Smooth muscle cell of the pulmonary artery (primary cell): ENCODE results near the gene TMED4. TPM values are rescaled to one million over a fixed set of nuclear protein-coding genes. Genes with fewer than 3 reads are reported as not detected.

Experiments used
- total RNA-seq: library from RNA; depleted of rRNA; stranded (reverse); fragments of >200 nt; gene quantifications from 2 replicates; pipeline ENCODE4 v1.2.3, GENCODE V29; 2014

Gene TMED4
- total RNA-seq, result 106 and 121 TPM in 2 replicates

DNA sequence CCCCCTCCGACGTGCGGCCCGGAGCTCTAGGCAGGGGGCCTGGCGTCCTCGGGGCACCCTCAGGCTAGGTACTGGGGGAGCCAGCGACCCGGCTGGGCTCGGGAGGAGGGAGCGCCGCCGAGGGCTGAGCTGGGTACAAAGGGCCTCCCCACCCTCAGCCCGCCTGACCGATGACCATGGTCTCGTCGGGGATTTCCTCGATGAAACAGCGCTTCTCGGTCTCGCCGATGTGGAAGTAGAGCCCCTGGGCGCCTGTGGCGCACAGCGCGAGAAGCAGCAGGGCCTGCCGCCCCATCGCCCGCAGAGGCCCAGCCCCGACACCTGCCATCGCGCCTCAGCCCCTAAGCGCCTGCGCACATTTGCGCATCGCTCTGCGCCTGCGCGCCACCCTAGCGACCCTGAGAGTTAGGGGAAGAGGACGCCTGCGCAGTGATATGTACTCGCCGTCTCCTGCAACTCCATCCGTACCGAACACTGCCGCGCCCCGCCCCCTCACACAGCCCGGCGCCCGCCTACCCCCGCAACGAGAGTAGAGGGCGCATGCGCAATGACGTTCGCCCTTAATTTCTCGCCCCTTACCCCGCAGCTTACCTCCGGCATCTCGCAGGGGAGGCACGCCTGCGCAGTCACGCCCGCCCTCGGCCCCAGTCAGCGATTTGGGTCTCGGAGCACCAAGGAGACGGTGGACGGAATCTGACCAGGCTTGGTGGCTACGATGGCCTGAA is at the start of gene TMED4:
Gene TMED4, minus strand, starts transcription at position 353 of the 725 bp plus-strand sequence. Its CDS starts 25 bp downstream, at position 328.

DNA sequence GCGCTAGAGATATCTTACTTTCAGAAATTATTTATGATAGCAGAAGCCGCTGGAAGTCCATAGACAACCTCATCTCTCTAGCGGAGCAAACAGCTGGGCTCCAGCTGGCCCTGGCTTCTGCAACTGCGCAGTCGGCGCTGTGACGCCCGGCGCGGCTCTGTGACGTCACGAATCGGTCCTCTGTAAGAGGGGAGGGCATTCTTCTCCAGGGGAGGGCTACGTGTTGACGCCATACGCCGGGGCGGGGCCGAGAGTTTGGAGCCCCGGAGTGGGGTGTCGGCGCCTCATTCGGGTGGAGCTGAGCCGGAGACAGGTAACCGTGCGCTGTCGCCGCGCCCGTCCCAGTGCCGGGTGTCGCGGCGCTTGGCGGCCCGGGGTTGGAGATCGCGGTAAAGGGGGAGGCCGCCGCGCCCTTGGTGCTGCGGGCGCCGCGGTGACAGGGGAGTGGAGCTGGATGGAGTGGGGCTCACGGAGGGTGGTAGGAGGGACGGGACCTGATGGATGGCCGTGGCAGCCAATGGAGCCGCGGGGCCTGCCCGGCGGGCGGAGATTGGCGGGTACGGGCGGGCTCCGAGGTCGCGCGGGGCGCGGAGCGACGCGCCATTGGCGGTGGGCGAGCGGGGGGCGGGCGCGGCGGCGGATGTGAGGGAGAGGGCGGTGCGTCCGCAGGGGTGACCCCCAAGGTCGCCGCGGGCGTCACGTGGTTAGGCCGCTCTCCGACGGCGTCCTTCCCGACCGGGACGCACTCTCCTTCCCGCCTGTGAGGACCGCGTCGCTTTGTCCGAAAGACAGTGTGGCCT is 24.5 kb upstream of the TMED4 start, which contains the start of gene OGDH:
Gene OGDH, plus strand, starts transcription at position 287 of the 800 bp plus-strand sequence. CDS start 17,717 bp downstream, outside the sequence.

DNA sequence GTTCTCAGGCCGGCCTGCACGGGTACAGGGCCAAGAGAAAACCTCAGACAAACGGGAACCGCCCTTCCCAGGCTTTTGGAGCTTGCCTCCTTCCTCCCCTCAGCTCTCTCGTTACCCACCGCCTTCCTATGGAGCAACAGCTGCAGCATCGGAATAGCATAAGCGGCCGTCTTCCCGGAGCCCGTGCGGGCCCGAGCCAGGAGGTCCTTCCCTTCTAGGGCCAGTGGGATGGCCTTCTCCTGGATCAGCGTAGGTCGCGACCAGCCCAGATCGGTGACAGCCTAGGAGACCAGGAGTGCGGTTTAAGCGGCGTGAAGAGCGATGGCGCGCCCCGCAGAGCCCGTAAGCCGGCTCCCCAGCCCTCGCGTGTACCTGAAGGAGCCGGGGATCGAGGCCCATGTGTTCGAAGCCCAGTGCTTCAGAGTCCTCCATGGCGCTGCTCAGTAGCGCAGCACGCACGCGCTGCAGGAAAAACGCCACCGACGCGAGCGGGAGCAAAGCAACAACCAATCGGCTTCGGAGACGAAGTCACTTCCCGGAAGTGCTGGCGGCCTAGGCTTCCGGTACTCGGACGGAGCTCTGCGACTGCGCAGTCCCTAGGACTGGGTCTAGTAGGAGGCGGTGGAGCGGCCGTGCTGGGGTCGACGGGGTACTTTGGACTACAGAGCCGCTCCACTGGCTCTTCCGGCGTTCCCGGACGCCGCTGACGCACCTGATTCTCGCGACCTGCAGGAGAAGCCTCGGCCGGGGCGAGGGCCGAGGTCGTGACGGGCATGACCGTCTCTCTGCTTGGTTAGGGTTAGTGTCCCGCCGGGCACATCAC is 8.4 kb downstream of the TMED4 start, which contains the start of gene DDX56:
Gene DDX56, minus strand, starts transcription at position 445 of the 823 bp plus-strand sequence. Its CDS starts 13 bp downstream, at position 432.

DNA sequence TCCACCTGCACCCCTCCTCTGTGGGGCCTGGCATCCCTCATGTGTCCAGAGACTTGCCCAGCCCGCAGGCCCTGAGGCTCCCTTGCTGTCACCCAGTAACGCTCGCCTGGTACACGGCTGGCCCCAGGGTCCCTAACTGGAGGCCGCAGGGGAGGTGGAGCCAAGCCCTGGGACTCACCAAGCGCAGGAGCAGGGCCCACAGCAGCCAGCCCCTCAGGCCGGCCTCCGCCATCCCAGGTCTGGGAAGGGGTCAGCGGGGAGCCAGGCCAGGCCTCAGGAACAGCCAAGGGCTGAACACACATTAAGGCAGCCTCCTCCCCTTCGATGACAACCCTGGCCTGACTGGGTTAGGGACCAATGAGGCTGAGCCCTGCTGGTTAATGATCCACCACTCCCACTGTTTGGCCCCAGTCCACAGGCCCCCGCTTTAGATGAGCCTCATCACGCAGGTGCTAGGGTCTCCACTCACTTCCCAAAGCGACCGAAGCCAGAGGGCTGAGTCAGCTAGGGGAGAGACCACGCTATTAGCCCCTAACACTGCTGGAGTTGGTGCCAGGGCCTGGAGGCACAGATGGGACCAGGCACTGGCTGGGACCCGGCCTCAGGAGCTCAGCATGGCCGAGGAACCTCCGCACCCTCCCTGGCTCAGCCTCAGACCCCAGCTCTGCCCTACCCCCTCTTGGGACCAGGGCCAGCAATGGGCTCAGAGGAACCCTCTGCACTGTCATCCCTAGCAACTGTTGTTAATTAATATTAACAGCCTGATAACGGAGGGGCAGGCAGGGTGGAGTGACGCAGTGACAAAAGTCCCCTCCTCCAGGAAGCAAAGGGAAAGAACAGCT is 40.8 kb downstream of the TMED4 start, which contains the start of gene NPC1L1:
Gene NPC1L1, minus strand, starts transcription at position 303 of the 842 bp plus-strand sequence. Its CDS starts 71 bp downstream, at position 232.

Other genes starting within 250 kb of the TMED4 start
- gene NUDCD3, start 91.6 kb downstream of the TMED4 start, total RNA-seq, result 113 and 176 TPM in 2 replicates
- gene NPC1L1, start 40.9 kb downstream of the TMED4 start, total RNA-seq, result 0.07 and 0.13 TPM in 2 replicates
- 41.9 and 47.3 TPM in 2 replicates for gene DDX56, start 8.3 kb downstream of the TMED4 start, total RNA-seq
- 114 and 138 TPM in 2 replicates for gene OGDH, start 24.4 kb upstream of the TMED4 start, total RNA-seq
- gene ZMIZ2, start 166.6 kb upstream of the TMED4 start, total RNA-seq, result 13.1 and 24.3 TPM in 2 replicates
- 1,313 and 1,554 TPM in 2 replicates for gene PPIA, start 214.4 kb upstream of the TMED4 start, total RNA-seq